SK-N-SH (cell line): ENCODE measurements around the gene CA10. TPM values are rescaled to one million over a fixed set of nuclear protein-coding genes. Genes with fewer than 3 reads are reported as not detected.

Source experiments
- CTCF ChIA-PET: fragments of 300-600, 350-600 bp; formaldehyde crosslinking; extraction: SDS; loops from one replicate; lab custom pipeline; 2021; lab: Yijun Ruan, JAX
- POLR2A ChIA-PET: fragments of 350-600 bp; sonication (Branson Sonifier 250); formaldehyde crosslinking; extraction: SDS; loops from one replicate; lab custom pipeline; 2020; ENCODE audit warnings: antibody characterized with exemption, inconsistent platforms; lab: Yijun Ruan, JAX
- DNase-seq: peaks from one replicate; pipeline ENCODE4 v3.0.0; 2012
- H2AFZ ChIP-seq: fragments of 200-600 bp; sonication (generic); 2 replicates; pipeline ENCODE4 v1.8.1; 2016; ENCODE audit warnings: antibody characterized with exemption, mild to moderate bottlenecking, low read depth
- H3F3A ChIP-seq: fragments of 200-600 bp; sonication (generic); replicated peaks from 2 replicates; pipeline ENCODE3; 2016; ENCODE audit warnings: antibody characterized with exemption, mild to moderate bottlenecking; ENCODE audit not compliant: insufficient read depth
- H3K27ac ChIP-seq, 2 experiments: fragments of 200-500 bp in 1 of 2; fragments of 200-600 bp in 1 of 2; sonication (Bioruptor generic) in 1 of 2; sonication (generic), shearing (Covaris generic) in 1 of 2; 2 replicates each; pipeline versions ENCODE4 v1.5.1 to v1.6.1; 2014 to 2016; ENCODE audit warnings: low read depth in 2 of 2, inconsistent platforms in 1 of 2, low read length in 1 of 2, mild to moderate bottlenecking in 1 of 2, mixed read lengths in 1 of 2
- H3K27me3 ChIP-seq: fragments of 200-600 bp; sonication (generic), shearing (Covaris generic); 2 replicates; pipeline ENCODE4 v1.6.1; 2016; ENCODE audit warnings: mixed run types; ENCODE audit not compliant: insufficient read depth
- H3K36me3 ChIP-seq, 2 experiments: fragments of 200-500 bp in 1 of 2; fragments of 200-600 bp in 1 of 2; sonication (Bioruptor generic) in 1 of 2; sonication (generic) in 1 of 2; replicated peaks in 1 of 2; 2 replicates each; pipeline versions ENCODE3 to v1.5.1; 2014 to 2016; ENCODE audit warnings: low read length in 1 of 2, mild to moderate bottlenecking in 1 of 2; ENCODE audit not compliant: insufficient read depth in 2 of 2, control insufficient read depth in 1 of 2
- H3K4me1 ChIP-seq, 2 experiments: fragments of 200-500 bp in 1 of 2; fragments of 200-600 bp in 1 of 2; sonication (Bioruptor generic) in 1 of 2; sonication (generic), shearing (Covaris generic) in 1 of 2; 2 replicates each; pipeline versions ENCODE4 v1.5.1 to v1.6.1; 2014 to 2016; ENCODE audit warnings: low read depth in 1 of 2, low read length in 1 of 2, mixed run types in 1 of 2; ENCODE audit not compliant: insufficient read depth in 2 of 2, control insufficient read depth in 1 of 2
- H3K4me2 ChIP-seq: fragments of 200-600 bp; sonication (generic), shearing (Covaris generic); 2 replicates; pipeline ENCODE4 v1.6.1; 2017; ENCODE audit warnings: mixed run types
- H3K4me3 ChIP-seq, 2 experiments: fragments of 200-500 bp in 1 of 2; fragments of 200-600 bp in 1 of 2; sonication (Bioruptor generic) in 1 of 2; sonication (generic), shearing (Covaris generic) in 1 of 2; 2 replicates each; pipeline versions ENCODE4 v1.5.1 to v1.8.1; 2014 to 2016; ENCODE audit warnings: low read depth in 2 of 2, inconsistent platforms in 1 of 2, low read length in 1 of 2, mild to moderate bottlenecking in 1 of 2, mixed read lengths in 1 of 2, moderate library complexity in 1 of 2
- H3K79me2 ChIP-seq: fragments of 200-600 bp; sonication (generic); 2 replicates; pipeline ENCODE4 v1.8.1; 2017; ENCODE audit warnings: mild to moderate bottlenecking; ENCODE audit not compliant: insufficient read depth
- H3K9ac ChIP-seq: fragments of 200-600 bp; sonication (generic); 2 replicates; pipeline ENCODE4 v1.6.1; 2017; ENCODE audit warnings: mixed run types
- H3K9me2 ChIP-seq: fragments of 200-600 bp; sonication (generic); 2 replicates; pipeline ENCODE4 v1.6.1; 2017; ENCODE audit warnings: mixed run types
- H3K9me3 ChIP-seq: fragments of 200-600 bp; sonication (generic); 2 replicates; pipeline ENCODE4 v1.6.1; 2017; ENCODE audit warnings: mixed run types, mild to moderate bottlenecking, moderate library complexity
- H4K20me1 ChIP-seq: fragments of 200-600 bp; sonication (generic); 2 replicates; pipeline ENCODE4 v1.6.1; 2017; ENCODE audit warnings: mild to moderate bottlenecking, mixed run types; ENCODE audit not compliant: insufficient read depth
- EP300 ChIP-seq, 2 experiments: IDR thresholded peaks; 2 replicates each; pipeline versions ENCODE4 v1.4.0 to v1.6.1; 2012; ENCODE audit warnings: borderline replicate concordance in 1 of 2, low read depth in 1 of 2, low read length in 1 of 2
- EZH2phosphoT487 ChIP-seq: fragments of 200-600 bp; sonication (generic); IDR thresholded peaks from 2 replicates; pipeline ENCODE4 v1.6.1; 2017; ENCODE audit warnings: low read depth, mixed run types, mild to moderate bottlenecking, antibody characterized with exemption, moderate library complexity, borderline replicate concordance
- FOSL2 ChIP-seq: IDR thresholded peaks from 2 replicates; pipeline ENCODE4 v1.4.0; 2012; ENCODE audit warnings: low read depth, mild to moderate bottlenecking, moderate library complexity, borderline replicate concordance
- FOXJ3 ChIP-seq: sonication (generic); formaldehyde crosslinking; IDR thresholded peaks from 2 replicates; pipeline ENCODE4 v1.5.1; 2020; ENCODE audit warnings: mild to moderate bottlenecking, missing genetic modification reagents
- FOXM1 ChIP-seq: IDR thresholded peaks from 2 replicates; pipeline ENCODE4 v1.4.0; 2012; ENCODE audit warnings: low read depth, mild to moderate bottlenecking
- GABPA ChIP-seq: IDR thresholded peaks from 2 replicates; pipeline ENCODE4 v1.4.0; 2012; ENCODE audit warnings: low read depth, mild to moderate bottlenecking
- MXI1 ChIP-seq: IDR thresholded peaks from 2 replicates; pipeline ENCODE4 v1.6.1; 2012; ENCODE audit warnings: mild to moderate bottlenecking, low read depth, low read length, improper control_type of control experiment
- NFIC ChIP-seq: IDR thresholded peaks from 2 replicates; pipeline ENCODE4 v1.4.0; 2012; ENCODE audit warnings: borderline replicate concordance
- POLR2AphosphoS5 ChIP-seq: IDR thresholded peaks from 2 replicates; pipeline ENCODE4 v1.6.1; 2012; ENCODE audit warnings: low read depth, low read length
- RAD21 ChIP-seq: IDR thresholded peaks from 2 replicates; pipeline ENCODE4 v1.6.1; 2012; ENCODE audit warnings: mild to moderate bottlenecking, low read length
- RCOR1 ChIP-seq: fragments of 150-350 bp; IDR thresholded peaks from 2 replicates; pipeline ENCODE4 v1.6.1; 2017; ENCODE audit warnings: antibody characterized with exemption, low read length
- SIN3A ChIP-seq: IDR thresholded peaks from 2 replicates; pipeline ENCODE4 v1.6.1; 2012; ENCODE audit warnings: low read depth, mild to moderate bottlenecking, low read length, moderate library complexity, borderline replicate concordance
- SMC3 ChIP-seq: IDR thresholded peaks from 2 replicates; pipeline ENCODE4 v1.6.1; 2012; ENCODE audit warnings: low read depth, low read length, improper control_type of control experiment
- YY1 ChIP-seq: IDR thresholded peaks from 2 replicates; pipeline ENCODE4 v1.4.0; 2012; ENCODE audit warnings: low read depth, mild to moderate bottlenecking
- WGBS: methylation state at CpG from one replicate; pipeline ENCODE4 v1.1.6; 2017; ENCODE audit warnings: low lambda C conversion rate; 5-methylcytosine and 5-hydroxymethylcytosine counted together
- polyA plus RNA-seq, 3 experiments: library from polyadenylated mRNA; depleted of rRNA; stranded (reverse); fragments of >200 nt; gene quantifications; 2 replicates each; pipeline ENCODE4 v1.2.3, GENCODE V29; 2012
- TF ChIP-seq, protein P1 (sequence below): fragments of 150-350 bp; IDR thresholded peaks from 2 replicates; pipeline ENCODE4 v1.6.1; 2016; ENCODE audit warnings: mild to moderate bottlenecking, low read depth, low read length
- TF ChIP-seq, protein P2 (sequence below): fragments of 150-350 bp; IDR thresholded peaks from 2 replicates; pipeline ENCODE4 v1.6.1; 2017; ENCODE audit warnings: antibody characterized with exemption, low read length, low read depth, borderline replicate concordance
- TF ChIP-seq, protein P3 (sequence below): IDR thresholded peaks from 2 replicates; pipeline ENCODE4; 2012
- TF ChIP-seq, protein P4 (sequence below): IDR thresholded peaks from 2 replicates; pipeline ENCODE4 v1.4.0; 2012; ENCODE audit warnings: low read depth
- TF ChIP-seq, protein P5 (sequence below): IDR thresholded peaks from 2 replicates; pipeline ENCODE4 v1.6.1; 2012; ENCODE audit warnings: mild to moderate bottlenecking, low read depth, low read length, moderate library complexity

The CA10 gene
- polyA plus RNA-seq, 1 of the 3 experiments (the other 2 are of a cell fraction): not detected

DNA sequence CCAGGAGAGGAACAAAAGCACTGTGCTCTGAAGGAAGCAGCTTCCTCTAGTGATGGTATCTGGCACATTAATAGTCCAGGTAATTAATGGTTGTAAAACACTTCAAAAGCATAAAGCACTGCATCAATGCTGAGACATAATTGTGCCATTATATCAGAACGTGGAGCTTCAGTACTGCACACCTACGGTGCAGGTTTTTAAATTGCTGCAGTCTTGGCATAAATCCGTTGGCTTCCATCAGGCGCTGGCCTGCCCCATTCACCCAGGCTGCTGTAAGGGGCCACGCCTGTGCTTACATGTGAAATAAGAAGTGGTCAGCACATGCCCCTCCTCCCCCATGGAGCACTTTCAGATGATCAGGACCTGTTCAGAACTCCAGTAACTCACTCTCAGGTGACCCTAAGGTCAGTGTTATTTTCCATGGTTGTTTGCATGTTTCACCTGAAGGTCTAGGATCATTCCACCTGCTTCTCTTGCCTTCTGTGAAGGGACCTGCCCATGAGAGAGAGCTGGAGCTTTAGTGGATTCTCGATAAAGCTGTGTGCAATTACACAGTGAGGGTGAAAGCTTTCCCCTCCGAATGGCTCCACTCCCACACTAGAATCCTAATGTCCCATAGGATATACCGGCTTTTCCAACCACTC, 345.3 kb downstream of the CA10 start (continued):
- no peak for TF ChIP-seq RAD21
- no peak for TF ChIP-seq FOSL2
- TF ChIP-seq, all 33 proteins: peak for 0

DNA sequence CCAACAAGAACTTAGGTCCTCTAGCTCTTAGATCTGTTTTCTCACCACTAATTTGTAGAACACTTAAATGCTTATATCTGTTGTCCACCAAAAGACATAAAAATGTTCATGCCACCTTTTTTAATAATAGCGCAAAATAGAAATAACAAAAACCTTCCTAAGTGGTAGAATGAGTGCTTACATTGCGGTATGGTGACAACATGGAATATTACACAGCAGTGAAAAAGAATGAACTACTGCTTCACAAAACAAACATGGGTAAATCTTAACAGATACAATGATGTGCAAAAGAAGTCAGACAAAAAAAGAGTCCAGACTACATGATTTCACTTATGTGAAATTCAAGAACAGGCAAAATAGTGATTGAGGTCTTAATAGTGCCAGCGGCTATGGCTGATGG, 351.1 kb downstream of the CA10 start:
- no peak overlapping the region for H3K9ac ChIP-seq
- H3F3A ChIP-seq: no peaks in the 10 kb centered on the region
- no peaks in the 10 kb centered on the region for H4K20me1 ChIP-seq
- peaks cover 0 to 3% of the 10 kb centered on the region in 2 experiments for H3K36me3 ChIP-seq
- no peaks in the 10 kb centered on the region for H3K9me3 ChIP-seq
- H3K4me3 ChIP-seq: no peak overlapping the region
- no peaks in the 10 kb centered on the region for H3K27me3 ChIP-seq
- H2AFZ ChIP-seq: no peak overlapping the region
- no peaks in the 10 kb centered on the region for H3K9me2 ChIP-seq
- DNase-seq: no peak
- POLR2A ChIA-PET: no interaction called here
- CTCF ChIA-PET: interaction anchor here (1.4 kb wide), 1 partner anchor 11 kb away, joined by 3 read pairs; no protein-coding TSS in a partner anchor
- WGBS: 55% methylated on average over 3 of the region's 3 CpGs
- no peak for TF ChIP-seq RCOR1
- TF ChIP-seq SMC3: no peak
- TF ChIP-seq GABPA: no peak
- TF ChIP-seq POLR2AphosphoS5: no peak
- no peak for TF ChIP-seq FOXJ3 (CRISPR knock-in tag)
- H3K4me2 ChIP-seq: no peak overlapping the region
- H3K4me1 ChIP-seq: peaks cover 0 to 4% of the 10 kb centered on the region in 2 experiments; a peak in 2 of 4 replicates
- H3K79me2 ChIP-seq: no peaks in the 10 kb centered on the region
- no peak overlapping the region for H3K27ac ChIP-seq

DNA sequence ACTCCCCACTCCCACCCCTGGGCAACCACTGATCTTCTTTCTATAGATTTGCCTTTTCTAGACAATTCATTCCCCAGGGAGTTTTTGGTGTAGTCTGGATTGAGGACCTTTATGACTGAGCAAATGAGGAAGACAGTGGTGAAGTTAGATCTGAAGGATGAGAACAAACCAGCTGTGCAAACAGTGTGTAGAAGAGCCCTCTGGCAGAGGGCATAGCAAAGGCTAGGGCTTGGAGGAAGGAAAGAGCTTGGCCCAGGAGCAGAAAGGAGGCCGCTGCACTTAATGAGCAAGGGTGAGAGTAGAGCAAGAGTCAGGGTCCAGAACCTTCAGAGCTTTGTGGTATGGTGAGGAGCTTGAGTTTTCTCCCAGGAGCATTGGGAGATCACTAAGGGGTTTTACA, 352.7 kb downstream of the CA10 start:
- no peaks in the 10 kb centered on the region for H3F3A ChIP-seq
- DNase-seq: no peak
- no peaks in the 10 kb centered on the region for H4K20me1 ChIP-seq
- H3K4me3 ChIP-seq: no peak overlapping the region
- H3K9me2 ChIP-seq: no peaks in the 10 kb centered on the region
- H3K4me1 ChIP-seq: peaks cover 0 to 5% of the 10 kb centered on the region in 2 experiments; a peak in 2 of 4 replicates
- no peak overlapping the region for H2AFZ ChIP-seq
- POLR2A ChIA-PET: no interaction called here
- no peak overlapping the region for H3K27ac ChIP-seq
- no peaks in the 10 kb centered on the region for H3K79me2 ChIP-seq
- 19% methylated on average over 1 of the region's 1 CpG for WGBS
- H3K27me3 ChIP-seq: no peaks in the 10 kb centered on the region
- H3K36me3 ChIP-seq: peaks cover 0 to 3% of the 10 kb centered on the region in 2 experiments
- CTCF ChIA-PET: interaction anchor here (0.7 to 4.2 kb wide), 4 partner anchors 41 to 434 kb away, joined by 3 to 14 read pairs (median 8); no protein-coding TSS in a partner anchor
- no peak overlapping the region for H3K4me2 ChIP-seq
- no peaks in the 10 kb centered on the region for H3K9me3 ChIP-seq
- H3K9ac ChIP-seq: no peak overlapping the region
- TF ChIP-seq NFIC (no peak), EZH2phosphoT487 (no peak), FOXM1 (no peak), EP300 (IDR thresholded peaks at IDR 0.05; ENCODE audit: borderline replicate concordance in 1 of 2, low read depth in 1 of 2, low read length in 1 of 2) (no peak), YY1 (no peak), MXI1 (no peak), SIN3A (no peak)
- TF ChIP-seq, protein P1, sequence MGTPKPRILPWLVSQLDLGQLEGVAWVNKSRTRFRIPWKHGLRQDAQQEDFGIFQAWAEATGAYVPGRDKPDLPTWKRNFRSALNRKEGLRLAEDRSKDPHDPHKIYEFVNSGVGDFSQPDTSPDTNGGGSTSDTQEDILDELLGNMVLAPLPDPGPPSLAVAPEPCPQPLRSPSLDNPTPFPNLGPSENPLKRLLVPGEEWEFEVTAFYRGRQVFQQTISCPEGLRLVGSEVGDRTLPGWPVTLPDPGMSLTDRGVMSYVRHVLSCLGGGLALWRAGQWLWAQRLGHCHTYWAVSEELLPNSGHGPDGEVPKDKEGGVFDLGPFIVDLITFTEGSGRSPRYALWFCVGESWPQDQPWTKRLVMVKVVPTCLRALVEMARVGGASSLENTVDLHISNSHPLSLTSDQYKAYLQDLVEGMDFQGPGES: no peak
- TF ChIP-seq, protein P2, sequence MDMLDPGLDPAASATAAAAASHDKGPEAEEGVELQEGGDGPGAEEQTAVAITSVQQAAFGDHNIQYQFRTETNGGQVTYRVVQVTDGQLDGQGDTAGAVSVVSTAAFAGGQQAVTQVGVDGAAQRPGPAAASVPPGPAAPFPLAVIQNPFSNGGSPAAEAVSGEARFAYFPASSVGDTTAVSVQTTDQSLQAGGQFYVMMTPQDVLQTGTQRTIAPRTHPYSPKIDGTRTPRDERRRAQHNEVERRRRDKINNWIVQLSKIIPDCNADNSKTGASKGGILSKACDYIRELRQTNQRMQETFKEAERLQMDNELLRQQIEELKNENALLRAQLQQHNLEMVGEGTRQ: no peak
- TF ChIP-seq, protein P3, sequence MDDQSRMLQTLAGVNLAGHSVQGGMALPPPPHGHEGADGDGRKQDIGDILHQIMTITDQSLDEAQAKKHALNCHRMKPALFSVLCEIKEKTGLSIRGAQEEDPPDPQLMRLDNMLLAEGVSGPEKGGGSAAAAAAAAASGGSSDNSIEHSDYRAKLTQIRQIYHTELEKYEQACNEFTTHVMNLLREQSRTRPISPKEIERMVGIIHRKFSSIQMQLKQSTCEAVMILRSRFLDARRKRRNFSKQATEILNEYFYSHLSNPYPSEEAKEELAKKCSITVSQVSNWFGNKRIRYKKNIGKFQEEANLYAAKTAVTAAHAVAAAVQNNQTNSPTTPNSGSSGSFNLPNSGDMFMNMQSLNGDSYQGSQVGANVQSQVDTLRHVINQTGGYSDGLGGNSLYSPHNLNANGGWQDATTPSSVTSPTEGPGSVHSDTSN: no peak
- TF ChIP-seq, protein P4, sequence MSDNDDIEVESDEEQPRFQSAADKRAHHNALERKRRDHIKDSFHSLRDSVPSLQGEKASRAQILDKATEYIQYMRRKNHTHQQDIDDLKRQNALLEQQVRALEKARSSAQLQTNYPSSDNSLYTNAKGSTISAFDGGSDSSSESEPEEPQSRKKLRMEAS: no peak
- TF ChIP-seq, protein P5, sequence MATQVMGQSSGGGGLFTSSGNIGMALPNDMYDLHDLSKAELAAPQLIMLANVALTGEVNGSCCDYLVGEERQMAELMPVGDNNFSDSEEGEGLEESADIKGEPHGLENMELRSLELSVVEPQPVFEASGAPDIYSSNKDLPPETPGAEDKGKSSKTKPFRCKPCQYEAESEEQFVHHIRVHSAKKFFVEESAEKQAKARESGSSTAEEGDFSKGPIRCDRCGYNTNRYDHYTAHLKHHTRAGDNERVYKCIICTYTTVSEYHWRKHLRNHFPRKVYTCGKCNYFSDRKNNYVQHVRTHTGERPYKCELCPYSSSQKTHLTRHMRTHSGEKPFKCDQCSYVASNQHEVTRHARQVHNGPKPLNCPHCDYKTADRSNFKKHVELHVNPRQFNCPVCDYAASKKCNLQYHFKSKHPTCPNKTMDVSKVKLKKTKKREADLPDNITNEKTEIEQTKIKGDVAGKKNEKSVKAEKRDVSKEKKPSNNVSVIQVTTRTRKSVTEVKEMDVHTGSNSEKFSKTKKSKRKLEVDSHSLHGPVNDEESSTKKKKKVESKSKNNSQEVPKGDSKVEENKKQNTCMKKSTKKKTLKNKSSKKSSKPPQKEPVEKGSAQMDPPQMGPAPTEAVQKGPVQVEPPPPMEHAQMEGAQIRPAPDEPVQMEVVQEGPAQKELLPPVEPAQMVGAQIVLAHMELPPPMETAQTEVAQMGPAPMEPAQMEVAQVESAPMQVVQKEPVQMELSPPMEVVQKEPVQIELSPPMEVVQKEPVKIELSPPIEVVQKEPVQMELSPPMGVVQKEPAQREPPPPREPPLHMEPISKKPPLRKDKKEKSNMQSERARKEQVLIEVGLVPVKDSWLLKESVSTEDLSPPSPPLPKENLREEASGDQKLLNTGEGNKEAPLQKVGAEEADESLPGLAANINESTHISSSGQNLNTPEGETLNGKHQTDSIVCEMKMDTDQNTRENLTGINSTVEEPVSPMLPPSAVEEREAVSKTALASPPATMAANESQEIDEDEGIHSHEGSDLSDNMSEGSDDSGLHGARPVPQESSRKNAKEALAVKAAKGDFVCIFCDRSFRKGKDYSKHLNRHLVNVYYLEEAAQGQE: no peak
